Esophagus muscularis mucosa (tissue), 4 donors: Measurements from ENCODE around the gene COL7A1. TPM values are rescaled to one million over a fixed set of nuclear protein-coding genes. Genes with fewer than 3 reads are reported as not detected.

ENCODE experiments used
- DNase-seq: peaks from one replicate; pipeline ENCODE4 v3.0.0-alpha.2; 2017; ENCODE audit errors: extremely low spot score
- H3K27ac ChIP-seq, 4 donors: fragments of 200-600 bp; sonication (generic); replicated peaks in 1 of 4; 1 replicate in 3 of 4; 2 replicates in 1 of 4; pipeline ENCODE4 v1.5.1; 2016 to 2019; ENCODE audit warnings: mild to moderate bottlenecking in 1 of 4
- H3K27me3 ChIP-seq, 4 donors: fragments of 200-600 bp; sonication (generic); one replicate each; pipeline versions ENCODE4 v1.5.1 to v1.6.0; 2016 to 2019
- H3K36me3 ChIP-seq, 4 donors: fragments of 200-600 bp; sonication (generic); one replicate each; pipeline ENCODE4 v1.5.1; 2016 to 2019
- H3K4me1 ChIP-seq, 4 donors: fragments of 200-600 bp; sonication (generic); one replicate each; pipeline ENCODE4 v1.5.1; 2016 to 2019
- H3K4me3 ChIP-seq, 4 donors: fragments of 200-600 bp; sonication (generic); 1 replicate in 2 of 4; 2 replicates in 2 of 4; pipeline ENCODE4 v1.5.1; 2016 to 2019; ENCODE audit warnings: mild to moderate bottlenecking in 4 of 4, moderate library complexity in 1 of 4
- H3K9me3 ChIP-seq, 4 donors: fragments of 200-600 bp; sonication (generic); 1 replicate in 3 of 4; 2 replicates in 1 of 4; pipeline ENCODE4 v1.5.1; 2016 to 2019
- EP300 ChIP-seq: sonication (generic); formaldehyde crosslinking; IDR thresholded peaks from one replicate; pipeline ENCODE4 v1.6.1; 2017; ENCODE audit warnings: antibody characterized with exemption
- POLR2A ChIP-seq: fragments of 450-650 bp; IDR thresholded peaks from one replicate; pipeline ENCODE4 v1.6.1; 2017; ENCODE audit warnings: antibody characterized with exemption, moderate library complexity, mild to moderate bottlenecking, low read depth
- POLR2AphosphoS5 ChIP-seq, 2 donors: sonication (generic); formaldehyde crosslinking; IDR thresholded peaks; one replicate each; pipeline ENCODE4 v1.6.1; 2017; ENCODE audit warnings: antibody characterized with exemption in 2 of 2
- WGBS: methylation state at CpG from one replicate; pipeline ENCODE4 v1.1.5; 2018; 5-methylcytosine and 5-hydroxymethylcytosine counted together
- intact Hi-C: fragments of 100-400 bp; cut with DNase I; formaldehyde crosslinking; loops from one replicate; pipeline ENCODE4 v1.15.1; 2023
- total RNA-seq, 4 donors: library from RNA; depleted of rRNA; stranded (reverse); fragments of >200 nt; gene quantifications; one replicate each; pipeline versions ENCODE4 v1.1.0 to v1.2.1, GENCODE V29; 2016
- TF ChIP-seq, protein P1 (sequence below), 3 experiments: fragments of 200-600 bp in 2 of 3; fragments of 450-650 bp in 1 of 3; sonication (generic) in 2 of 3; IDR thresholded peaks; one replicate each; pipeline ENCODE4 v1.5.1; 2017 to 2019; ENCODE audit warnings: antibody characterized with exemption in 3 of 3, mild to moderate bottlenecking in 2 of 3, moderate library complexity in 1 of 3

COL7A1 gene
- total RNA-seq, 4 donors from 2014 or later: 1.2 to 2.9 (median 2.1) TPM

DNA sequence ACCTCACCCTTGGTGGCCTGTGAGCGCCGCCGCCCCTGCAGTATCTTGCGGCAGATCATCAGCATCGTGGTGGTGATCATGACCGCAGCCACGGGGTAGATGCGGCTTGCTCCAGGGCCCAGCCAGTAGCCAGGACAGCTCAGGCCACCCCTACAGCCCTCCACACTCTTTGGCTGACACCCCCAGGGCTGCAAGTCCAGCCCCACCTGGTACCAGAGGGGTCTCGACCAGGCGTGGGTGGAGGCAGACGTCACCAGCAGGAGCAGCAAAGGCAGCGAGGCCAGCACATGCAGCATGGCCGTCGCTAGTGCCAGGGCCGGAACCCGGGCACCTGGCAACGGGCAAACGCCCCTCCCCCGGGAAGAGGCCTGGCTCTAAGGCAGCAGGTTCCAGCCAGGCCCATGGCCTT is 26.3 kb upstream of the COL7A1 start, which contains the start of gene TMEM89:
TMEM89 (minus strand) TSS at position 309 of the 409 bp plus-strand sequence; CDS start at position 296, 13 bp downstream.
- Histone ChIP-seq H3K4me1 (no peaks in the 10 kb centered on the region), H3K27ac (no peak within 1 kb of the TSS), H3K27me3 (no peaks in the 10 kb centered on the region), H3K4me3 (no peak within 1 kb of the TSS), H3K9me3 (peaks cover 0 to 18% (median 11%) of the 10 kb centered on the region in 4 donors), H3K36me3 (peaks cover 0 to 20% (median 16%) of the 10 kb centered on the region in 4 donors)
- TF ChIP-seq, protein P1, sequence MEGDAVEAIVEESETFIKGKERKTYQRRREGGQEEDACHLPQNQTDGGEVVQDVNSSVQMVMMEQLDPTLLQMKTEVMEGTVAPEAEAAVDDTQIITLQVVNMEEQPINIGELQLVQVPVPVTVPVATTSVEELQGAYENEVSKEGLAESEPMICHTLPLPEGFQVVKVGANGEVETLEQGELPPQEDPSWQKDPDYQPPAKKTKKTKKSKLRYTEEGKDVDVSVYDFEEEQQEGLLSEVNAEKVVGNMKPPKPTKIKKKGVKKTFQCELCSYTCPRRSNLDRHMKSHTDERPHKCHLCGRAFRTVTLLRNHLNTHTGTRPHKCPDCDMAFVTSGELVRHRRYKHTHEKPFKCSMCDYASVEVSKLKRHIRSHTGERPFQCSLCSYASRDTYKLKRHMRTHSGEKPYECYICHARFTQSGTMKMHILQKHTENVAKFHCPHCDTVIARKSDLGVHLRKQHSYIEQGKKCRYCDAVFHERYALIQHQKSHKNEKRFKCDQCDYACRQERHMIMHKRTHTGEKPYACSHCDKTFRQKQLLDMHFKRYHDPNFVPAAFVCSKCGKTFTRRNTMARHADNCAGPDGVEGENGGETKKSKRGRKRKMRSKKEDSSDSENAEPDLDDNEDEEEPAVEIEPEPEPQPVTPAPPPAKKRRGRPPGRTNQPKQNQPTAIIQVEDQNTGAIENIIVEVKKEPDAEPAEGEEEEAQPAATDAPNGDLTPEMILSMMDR (IDR thresholded peaks at IDR 0.05): no peak
- TF ChIP-seq POLR2A (no peak), POLR2AphosphoS5 (IDR thresholded peaks at IDR 0.05) (no peak), EP300 (no peak)
- no peak for DNase-seq
- 98% methylated on average over 8 of the region's 19 CpGs for WGBS
- intact Hi-C loops: no loop called here

DNA sequence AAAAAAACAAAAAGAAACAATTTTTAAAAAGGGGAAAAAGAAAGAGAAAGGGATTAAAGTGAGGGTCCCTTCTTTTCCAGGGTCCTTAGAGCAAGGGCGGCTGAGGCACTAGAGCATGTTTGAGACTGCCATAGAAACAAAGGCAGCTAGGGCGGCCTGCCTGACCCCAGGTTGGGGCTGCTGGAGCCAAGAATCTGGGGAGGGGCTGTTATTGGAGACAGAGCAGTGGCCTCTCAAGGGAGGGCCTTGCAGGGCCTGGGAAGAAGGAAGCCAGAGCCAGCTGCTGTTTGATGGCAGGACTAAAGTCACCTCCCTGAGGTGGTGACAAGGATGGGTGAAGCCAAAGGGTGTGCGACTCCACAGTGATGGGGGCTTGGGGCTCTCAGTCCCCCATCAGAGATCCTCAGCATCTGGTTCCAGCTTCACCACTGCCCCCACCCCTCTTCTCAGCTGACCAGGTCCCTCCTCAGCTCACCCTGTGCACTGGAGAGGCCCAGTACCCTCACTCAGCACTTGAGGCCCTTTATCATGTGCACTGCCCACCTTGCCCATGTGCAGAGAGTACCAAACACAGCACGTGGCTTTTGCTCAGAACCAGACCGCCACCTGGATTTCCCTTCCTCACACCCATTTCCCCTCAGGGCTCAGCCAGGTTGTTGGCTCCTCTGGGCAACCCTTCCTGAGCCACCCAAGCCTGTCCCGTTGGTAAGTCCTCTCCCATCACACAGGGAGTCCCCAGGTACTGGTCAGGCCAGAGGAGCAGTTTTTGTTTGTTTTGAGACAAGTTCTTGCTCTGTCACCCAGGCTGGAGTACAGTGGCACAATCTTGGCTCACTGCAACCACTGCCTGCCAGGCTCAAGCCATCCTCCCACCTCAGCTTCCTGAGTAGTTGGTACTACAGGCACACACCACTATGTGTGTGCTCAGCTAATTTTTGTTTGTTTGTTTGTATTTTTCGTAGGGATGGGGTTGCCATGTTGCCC is 24.7 kb upstream of the COL7A1 start:
- Histone ChIP-seq H3K4me1 (no peaks in the 10 kb centered on the region), H3K4me3 (no peak overlapping the region), H3K36me3 (peaks cover 0 to 3% (median under 1%) of the 10 kb centered on the region in 4 donors), H3K9me3 (peaks cover 0 to 18% (median 11%) of the 10 kb centered on the region in 4 donors), H3K27me3 (no peaks in the 10 kb centered on the region), H3K27ac (no peak overlapping the region)
- no peak for DNase-seq
- intact Hi-C loops: no loop called here
- TF ChIP-seq, protein P1 (IDR thresholded peaks at IDR 0.05): no peak
- TF ChIP-seq POLR2A (no peak), POLR2AphosphoS5 (IDR thresholded peaks at IDR 0.05) (no peak), EP300 (no peak)
- WGBS: 84% methylated on average over 7 of the region's 7 CpGs

DNA sequence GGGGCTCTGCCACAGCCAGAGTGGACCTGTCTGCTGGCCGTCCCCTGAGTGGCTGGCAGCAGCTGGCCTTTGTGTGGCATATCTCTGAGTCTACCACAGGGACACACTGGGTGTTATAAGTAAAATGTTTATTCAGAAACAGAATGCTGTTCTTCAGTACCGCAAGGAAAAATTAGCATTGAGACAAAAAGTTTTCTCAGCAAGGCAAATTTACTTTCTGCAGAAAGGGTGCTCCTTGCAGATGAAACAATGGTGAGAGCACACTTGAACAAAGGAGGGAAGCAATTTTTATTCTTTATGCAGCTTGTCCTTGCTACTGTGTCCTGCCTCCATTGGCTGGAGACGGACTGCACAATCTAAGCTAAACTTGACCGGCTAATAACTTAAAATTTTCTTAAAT is 22.4 kb upstream of the COL7A1 start:
- no peak for DNase-seq
- peaks cover 0 to 18% (median 11%) of the 10 kb centered on the region in 4 donors for H3K9me3 ChIP-seq
- no peak overlapping the region for H3K4me3 ChIP-seq
- no peaks in the 10 kb centered on the region for H3K36me3 ChIP-seq
- no peak overlapping the region for H3K27ac ChIP-seq
- no peaks in the 10 kb centered on the region for H3K27me3 ChIP-seq
- whole genome bisulfite sequencing: 97% methylated on average over 4 of the region's 4 CpGs
- intact Hi-C loops: no loop called here
- H3K4me1 ChIP-seq: no peaks in the 10 kb centered on the region
- TF ChIP-seq POLR2AphosphoS5 (IDR thresholded peaks at IDR 0.05): no peak
- TF ChIP-seq, protein P1 (IDR thresholded peaks at IDR 0.05): no peak
- no peak for TF ChIP-seq EP300
- TF ChIP-seq POLR2A: no peak

DNA sequence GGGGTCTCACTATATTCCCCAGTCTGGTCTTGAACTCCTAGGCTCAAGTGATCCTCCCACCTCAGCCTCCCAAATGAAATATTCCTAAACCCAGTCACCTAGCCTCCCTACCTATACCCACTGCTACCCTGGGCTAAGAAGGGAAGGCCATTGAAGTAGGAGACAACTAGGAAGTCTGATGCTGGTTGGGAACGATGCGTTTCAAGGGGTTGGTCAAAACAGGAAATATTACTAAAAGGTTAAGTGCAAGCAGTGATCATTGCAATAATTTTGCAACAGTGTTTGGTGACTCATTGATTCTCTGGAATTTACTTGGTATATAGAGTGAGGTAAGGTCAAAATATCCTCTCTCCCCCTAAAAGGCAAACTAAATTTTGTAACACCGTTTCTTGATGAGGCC is 18.9 kb upstream of the COL7A1 start:
- intact Hi-C loops: no loop called here
- H3K4me1 ChIP-seq: peaks cover 0 to 8% (median 7%) of the 10 kb centered on the region in 4 donors
- no peak overlapping the region for H3K27ac ChIP-seq
- H3K27me3 ChIP-seq: no peaks in the 10 kb centered on the region
- 79% methylated on average over 3 of the region's 3 CpGs for WGBS
- DNase-seq: no peak
- no peak overlapping the region for H3K4me3 ChIP-seq
- H3K36me3 ChIP-seq: no peaks in the 10 kb centered on the region
- TF ChIP-seq POLR2A (no peak), POLR2AphosphoS5 (IDR thresholded peaks at IDR 0.05) (no peak)
- TF ChIP-seq, protein P1 (IDR thresholded peaks at IDR 0.05): no peak
- peaks cover 0 to 18% (median 11%) of the 10 kb centered on the region in 4 donors for H3K9me3 ChIP-seq
